Measurements from ENCODE around the gene GRIFIN.

GRCh38 chr7:2444476-2444875 is 31.7 kb downstream of the GRIFIN start:
- TF ChIP-seq CTCF (conservative IDR thresholded peaks at IDR 0.05; ENCODE audit: low read length) (no peak), EZH2phosphoT487 (IDR thresholded peaks at IDR 0.05; ENCODE audit: borderline replicate concordance, low read depth, low read length) (no peak)
